Activated CD4-positive, alpha-beta T cell treated with anti-CD3 and anti-CD28 coated beads, Interleukin-2, Interleukin-6, amounts not matched to agents 100 ng/mL and 50 ng/mL, durations not matched to agents 16 hours and 8 hours (primary cell): ENCODE data around the gene LORICRIN.

ENCODE experiments used
- DNase-seq: peaks from one replicate; pipeline ENCODE4 v3.0.0-alpha.2; 2020

LORICRIN gene

GRCh38 chr1:153307221-153307600, 47.7 kb downstream of the LORICRIN start:
- no peak for DNase-seq

DNA sequence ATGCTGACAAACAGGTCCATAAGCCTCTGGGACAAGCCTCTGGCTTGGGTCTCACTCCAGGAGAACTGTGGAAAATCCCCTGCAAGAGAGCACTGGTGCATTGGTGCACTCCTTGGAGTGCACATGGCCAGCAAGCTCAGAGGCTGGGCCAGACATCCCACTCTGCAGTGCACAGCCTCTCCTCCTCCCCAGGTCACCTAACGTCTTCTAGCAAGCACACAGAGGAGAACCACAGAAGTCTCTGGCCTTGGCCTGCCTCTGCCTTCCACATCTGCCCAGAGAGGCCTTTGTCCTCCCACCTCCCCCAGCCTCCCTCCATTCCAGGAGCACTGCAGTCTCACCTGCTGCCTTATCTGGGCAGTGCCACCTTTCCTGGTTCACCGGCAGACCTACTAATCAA, 49.1 kb downstream of the LORICRIN start:
- DNase-seq: no peak

DNA sequence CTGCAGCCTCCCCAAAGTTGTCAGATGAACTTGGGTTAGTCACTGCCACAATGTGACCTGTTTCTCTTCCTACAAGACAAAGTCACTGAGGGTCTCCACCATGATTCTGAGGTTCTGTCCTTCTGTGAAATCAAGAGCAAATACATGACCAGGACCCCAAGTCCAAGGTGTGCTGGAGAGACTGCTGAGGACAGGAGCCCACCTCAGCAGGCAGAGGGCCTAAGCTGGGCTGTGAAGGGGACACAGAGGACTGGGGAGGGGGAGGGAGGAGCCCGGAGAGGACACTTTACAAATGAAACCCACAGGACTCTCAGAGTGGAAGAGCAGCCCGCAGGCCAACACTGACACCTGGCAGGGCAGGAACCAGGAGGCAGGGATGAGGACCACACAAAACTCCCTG, 50.0 kb downstream of the LORICRIN start:
- DNase-seq: no peak

GRCh38 chr1:153310526-153310925, 51.0 kb downstream of the LORICRIN start:
- DNase-seq: no peak
